NCI-H774 (cell line): Measurements from ENCODE around the gene NEGR1.

Source experiments
- DNase-seq: peaks from one replicate; lab custom pipeline; 2025; lab: John Stamatoyannopoulos, UW

Gene NEGR1

GRCh38 chr1:71778940-71779339 lies 503.4 kb downstream of the NEGR1 start:
- DNase-seq, result no peak

- DNase-seq, result no peak
These were observed 505.2 kb downstream of the NEGR1 start for GRCh38 chr1:71777094-71777493.

GRCh38 chr1:71774705-71775104 lies 507.6 kb downstream of the NEGR1 start:
- DNase-seq, result no peak

GRCh38 chr1:71770121-71770520 lies 512.2 kb downstream of the NEGR1 start:
- DNase-seq, result no peak

GRCh38 chr1:71766748-71767147 lies 515.6 kb downstream of the NEGR1 start:
- no peak for DNase-seq

DNA sequence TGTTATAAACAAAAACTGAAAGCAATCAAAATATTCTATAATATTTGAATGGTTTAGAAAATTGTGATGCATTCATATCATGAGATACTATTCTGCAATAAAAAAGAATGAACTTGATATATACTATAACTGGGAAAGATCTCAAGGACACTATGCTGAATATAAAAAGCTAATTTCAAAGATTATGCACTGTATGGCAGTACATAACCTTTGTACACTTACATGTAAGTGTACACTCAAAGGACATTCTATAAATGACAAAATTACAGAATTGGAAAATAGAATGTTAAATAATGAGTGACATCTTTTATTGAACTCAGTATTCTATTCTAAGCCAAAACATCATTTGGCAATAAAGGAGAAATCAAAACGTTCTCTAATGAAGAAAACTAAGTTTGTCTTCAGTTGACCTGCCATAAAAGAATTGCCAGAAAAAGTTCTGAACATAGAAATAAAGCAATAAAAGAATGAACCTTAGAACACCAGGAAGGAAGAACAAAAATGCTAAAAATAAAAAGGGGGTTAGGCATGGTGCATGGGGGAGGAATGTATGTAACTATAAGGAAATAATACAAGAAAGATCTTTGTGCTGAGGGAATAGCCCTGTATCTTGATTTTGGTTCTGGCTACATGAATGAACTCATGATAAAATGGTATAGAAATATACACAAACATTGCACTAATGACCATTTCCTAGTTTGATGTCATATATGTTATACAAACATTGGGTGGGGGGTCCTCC lies 519.7 kb downstream of the NEGR1 start:
- no peak for DNase-seq

- no peak for DNase-seq
These were observed 526.9 kb downstream of the NEGR1 start for GRCh38 chr1:71755441-71755840.

- DNase-seq, result no peak
These were observed 528.6 kb downstream of the NEGR1 start for GRCh38 chr1:71753746-71754145.

GRCh38 chr1:71745326-71745725 lies 537.0 kb downstream of the NEGR1 start:
- no peak for DNase-seq

GRCh38 chr1:71743862-71744261 lies 538.5 kb downstream of the NEGR1 start:
- no peak for DNase-seq

DNA sequence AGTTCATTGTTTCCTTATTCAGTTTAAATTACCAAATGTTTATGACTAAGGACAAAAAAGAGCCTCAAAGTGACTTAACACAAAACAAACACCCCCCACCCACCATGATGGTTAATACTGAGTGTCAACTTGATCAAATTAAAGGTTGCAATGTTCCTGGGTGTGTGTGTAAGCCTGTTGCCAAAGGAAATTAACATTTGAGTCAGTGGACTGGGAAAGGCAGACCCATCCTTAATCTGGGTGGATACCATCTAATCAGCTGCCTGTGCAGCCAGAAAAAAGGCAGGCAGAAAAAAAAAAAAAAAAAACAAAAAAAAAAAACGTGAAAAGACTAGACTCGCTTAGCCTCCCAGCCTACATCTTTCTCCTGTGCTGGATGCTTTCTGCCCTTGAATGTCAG lies 543.4 kb downstream of the NEGR1 start:
- DNase-seq, result no peak

GRCh38 chr1:71738256-71738655 lies 544.1 kb downstream of the NEGR1 start:
- DNase-seq, result no peak

DNA sequence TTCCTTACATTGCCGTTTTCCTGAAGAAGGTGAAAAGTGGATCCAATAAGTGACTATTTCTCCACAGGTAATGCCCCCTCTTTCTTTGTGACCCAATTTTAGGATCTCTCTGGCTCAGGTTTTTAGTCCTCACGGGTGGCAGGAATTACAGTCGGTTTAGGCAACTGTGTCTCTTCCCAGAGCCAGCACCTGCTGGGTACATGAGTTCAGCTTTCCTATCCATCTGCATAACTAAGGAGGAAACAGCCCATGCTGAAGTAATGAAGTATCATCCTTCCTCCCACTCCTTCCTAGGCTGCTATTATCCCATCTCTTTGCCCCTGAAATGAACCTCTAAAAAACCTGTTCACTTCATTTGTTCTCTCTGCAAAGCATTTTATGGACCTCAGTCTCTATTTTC lies 544.6 kb downstream of the NEGR1 start:
- no peak for DNase-seq

GRCh38 chr1:71733121-71733520 lies 549.2 kb downstream of the NEGR1 start:
- DNase-seq, result no peak

- no peak for DNase-seq
These were observed 560.8 kb downstream of the NEGR1 start for GRCh38 chr1:71721532-71721931.

GRCh38 chr1:71719330-71719729 lies 563.0 kb downstream of the NEGR1 start:
- DNase-seq, result no peak

- DNase-seq, result no peak
These were observed 565.2 kb downstream of the NEGR1 start for GRCh38 chr1:71717186-71717585.

GRCh38 chr1:71711456-71711855 lies 570.9 kb downstream of the NEGR1 start:
- DNase-seq, result no peak

DNA sequence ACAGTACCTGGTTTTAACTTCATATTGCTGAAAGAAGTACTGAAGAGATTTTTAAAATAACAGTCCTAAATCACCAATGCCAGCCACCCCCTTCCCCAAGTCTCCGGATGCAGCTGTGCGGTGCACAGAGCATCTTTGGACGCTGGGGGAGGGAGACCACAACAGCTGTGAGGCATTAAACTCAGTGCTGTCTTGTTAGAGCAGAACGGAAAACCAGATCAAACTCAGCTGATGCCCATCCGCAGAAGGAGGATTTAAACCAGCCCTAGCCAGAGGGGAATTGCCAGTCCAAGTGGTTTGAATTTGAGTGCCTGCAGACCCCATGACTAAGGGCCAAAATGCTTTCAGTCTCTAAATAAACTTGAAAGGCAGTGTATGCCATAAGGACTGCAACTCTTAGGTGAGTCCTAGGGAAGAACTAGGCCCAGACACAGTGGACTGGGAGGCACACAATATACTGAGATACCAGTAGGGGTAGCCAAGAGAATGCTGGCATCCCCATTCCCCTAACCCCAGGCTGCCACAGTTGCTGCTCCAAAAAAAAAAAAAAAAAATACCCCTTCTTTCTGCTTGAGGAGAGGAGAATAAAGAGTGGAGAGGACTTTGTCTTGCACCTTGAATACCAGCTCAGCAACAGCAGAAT lies 576.2 kb downstream of the NEGR1 start:
- DNase-seq, result no peak

DNA sequence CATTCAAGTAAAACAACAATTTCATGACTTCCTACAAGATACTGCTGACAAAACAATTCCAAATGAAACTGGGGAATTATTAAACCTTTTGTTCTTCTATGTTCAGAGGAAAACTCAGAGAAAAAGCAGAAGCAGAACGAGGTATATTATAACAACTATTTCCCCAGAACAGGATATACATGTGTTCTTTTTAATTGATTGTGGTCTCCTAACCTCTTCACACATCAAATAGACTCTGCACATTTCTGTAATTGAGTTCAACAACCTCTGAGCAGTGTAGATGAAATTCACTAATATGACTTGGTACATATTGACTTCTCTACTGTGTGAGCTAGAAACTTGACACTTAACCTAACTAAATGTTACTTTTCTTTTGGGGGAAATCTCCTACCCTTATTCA lies 584.2 kb downstream of the NEGR1 start:
- no peak for DNase-seq

DNA sequence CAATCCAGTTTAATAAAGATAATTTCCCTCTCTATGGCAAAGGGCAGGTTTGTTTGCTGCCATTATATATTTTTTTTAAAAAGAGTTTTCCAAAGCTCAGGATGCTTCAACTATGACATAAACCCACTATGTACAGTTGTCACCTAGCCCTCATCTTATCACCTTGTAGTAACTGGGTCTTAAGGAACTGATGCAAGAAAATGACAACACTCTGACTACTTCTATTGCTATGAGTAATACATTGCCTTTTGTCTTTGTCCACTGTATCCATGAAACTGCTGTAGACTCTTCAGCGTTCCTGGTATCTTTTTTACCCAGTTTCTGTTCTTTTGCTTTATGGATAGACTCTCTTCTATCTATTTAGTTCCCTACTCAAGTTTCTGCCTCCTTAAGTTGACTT lies 586.5 kb downstream of the NEGR1 start:
- no peak for DNase-seq

DNA sequence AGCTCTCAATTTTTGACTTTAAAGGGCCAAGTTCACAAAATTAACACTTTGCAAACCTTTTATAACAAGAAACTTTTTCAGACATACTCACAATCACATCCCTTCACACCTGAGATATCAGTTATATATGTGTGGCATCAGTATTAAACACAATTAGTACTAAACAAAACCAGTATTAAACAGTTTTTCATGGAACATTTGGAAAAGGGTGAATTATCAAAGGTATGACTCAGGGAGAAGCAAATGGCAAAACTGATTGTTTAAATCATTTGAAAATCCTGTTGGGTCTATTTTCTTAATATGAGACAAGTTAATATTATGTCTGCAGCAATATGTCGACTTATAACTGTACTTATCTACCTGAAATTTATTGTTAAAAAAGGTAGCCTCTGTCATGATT lies 587.3 kb downstream of the NEGR1 start:
- no peak for DNase-seq

- no peak for DNase-seq
These were observed 588.8 kb downstream of the NEGR1 start for GRCh38 chr1:71693581-71693980.

DNA sequence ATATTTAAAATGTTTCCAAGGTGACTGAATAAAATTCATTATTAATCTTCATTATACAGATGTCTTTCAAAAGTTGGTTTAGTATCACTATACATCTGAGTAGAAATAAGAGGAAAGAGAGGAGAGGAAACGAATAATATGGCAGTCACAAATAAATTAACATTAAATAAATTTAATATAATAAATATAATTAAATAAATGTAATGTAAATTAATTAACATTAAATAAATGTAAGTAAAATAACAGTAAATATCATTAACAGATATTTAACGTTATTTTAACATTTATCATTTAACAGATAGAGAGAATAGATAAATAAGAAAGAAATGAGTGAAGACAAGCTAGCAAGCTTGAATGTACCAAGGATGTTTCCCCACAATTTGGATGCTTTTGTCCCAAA lies 592.7 kb downstream of the NEGR1 start:
- DNase-seq, result no peak
